K562 (cell line): Measurements from ENCODE around the gene MGST2. TPM values are rescaled to one million over a fixed set of nuclear protein-coding genes. Genes with fewer than 3 reads are reported as not detected.

Source experiments
- ATAC-seq: fragments of 200-7000 bp; cut with Tn5 transposase; 3 replicates; pipeline ENCODE4 v1.9.1; 2020; ENCODE audit warnings: moderate library complexity
- BruUV-seq: library from RNA; stranded (reverse); fragments of 400-500 nt; replicated peaks from 2 replicates; lab custom pipeline; 2021; lab: Mats Ljungman, UMichigan
- CTCF ChIA-PET: fragments of 300-600 bp; formaldehyde crosslinking; extraction: SDS; loops from one replicate; lab custom pipeline; 2021; ENCODE audit warnings: low intra/inter-chr PET ratio; lab: Yijun Ruan, JAX
- POLR2A ChIA-PET: fragments of 300-600, 350-650 bp; sonication (Branson Sonifier 250); formaldehyde crosslinking; extraction: SDS; loops from one replicate; lab custom pipeline; 2021; ENCODE audit warnings: antibody characterized with exemption, inconsistent platforms; lab: Yijun Ruan, JAX
- DNase-seq, 4 experiments: peaks; one replicate each; pipeline versions ENCODE4 v3.0.0 to v3.0.0-alpha.2; 2011 to 2018; ENCODE audit warnings: low spot score in 3 of 4, mixed read lengths in 3 of 4; ENCODE audit errors: extremely low read depth in 1 of 4
- FAIRE-seq: peaks from 2 replicates; lab custom pipeline; 2011; peaks lifted over from hg19 to GRCh38; lab: Jason Lieb, UNC
- H2AFZ ChIP-seq: 2 replicates; pipeline ENCODE4 v1.6.0; 2011; ENCODE audit warnings: low read depth, low read length, control low read depth, inconsistent platforms
- H3K27ac ChIP-seq: fragments of 200-600 bp; 3 replicates; pipeline ENCODE4 v1.8.0; 2011; ENCODE audit warnings: low read depth, mild to moderate bottlenecking, control low read depth, inconsistent platforms, low read length, moderate library complexity, mixed read lengths; ENCODE audit errors: extremely low read depth
- H3K27me3 ChIP-seq, 2 experiments: fragments of 300-600 bp in 1 of 2; 2 replicates in 1 of 2; 3 replicates in 1 of 2; pipeline versions ENCODE4 v1.6.0 to v1.8.0; 2011; ENCODE audit warnings: inconsistent platforms in 2 of 2, low read length in 2 of 2, mild to moderate bottlenecking in 1 of 2, mixed read lengths in 1 of 2, moderate library complexity in 1 of 2; ENCODE audit not compliant: control insufficient read depth in 2 of 2, insufficient read depth in 2 of 2
- H3K36me3 ChIP-seq: fragments of 300-600 bp; 3 replicates; pipeline ENCODE4 v1.8.0; 2011; ENCODE audit warnings: mild to moderate bottlenecking, low read length, inconsistent platforms; ENCODE audit not compliant: control insufficient read depth, insufficient read depth
- H3K4me1 ChIP-seq, 2 experiments: fragments of 200-600 bp in 1 of 2; replicated peaks in 1 of 2; 2 replicates in 1 of 2; 3 replicates in 1 of 2; pipeline versions ENCODE4 v1.5.1 to v1.8.0; 2011; ENCODE audit warnings: inconsistent platforms in 2 of 2, low read length in 2 of 2, mild to moderate bottlenecking in 1 of 2, mixed read lengths in 1 of 2, moderate library complexity in 1 of 2; ENCODE audit not compliant: control insufficient read depth in 2 of 2, insufficient read depth in 2 of 2
- H3K4me2 ChIP-seq: 2 replicates; pipeline ENCODE4 v1.6.1; 2011; ENCODE audit warnings: low read length, control low read depth, inconsistent platforms, mixed read lengths; ENCODE audit not compliant: insufficient read depth
- H3K4me3 ChIP-seq: fragments of 200-600 bp; sonication (generic), shearing (Covaris generic); 2 replicates; pipeline ENCODE4 v1.5.1; 2016; ENCODE audit warnings: control low read depth, inconsistent platforms
- H3K79me2 ChIP-seq: fragments of 200-600 bp; 3 replicates; pipeline ENCODE4 v1.8.0; 2011; ENCODE audit warnings: low read length, inconsistent platforms; ENCODE audit not compliant: control insufficient read depth, insufficient read depth
- H3K9ac ChIP-seq, 2 experiments: 2 replicates each; pipeline versions ENCODE4 v1.6.0 to v1.6.1; 2011; ENCODE audit warnings: low read depth in 2 of 2, low read length in 2 of 2, control low read depth in 1 of 2, inconsistent platforms in 1 of 2, mild to moderate bottlenecking in 1 of 2, mixed read lengths in 1 of 2; ENCODE audit not compliant: insufficient read depth in 1 of 2
- H3K9me1 ChIP-seq: one replicate; pipeline ENCODE4 v1.6.0; 2011; ENCODE audit warnings: inconsistent platforms, mild to moderate bottlenecking, low read length, moderate library complexity; ENCODE audit not compliant: control insufficient read depth, insufficient read depth
- H3K9me3 ChIP-seq: replicated peaks from 2 replicates; pipeline ENCODE4 v1.5.1; 2011; ENCODE audit warnings: low read depth, low read length, inconsistent platforms; ENCODE audit not compliant: control insufficient read depth, insufficient read depth
- H4K20me1 ChIP-seq: replicated peaks from 2 replicates; pipeline ENCODE4 v1.6.1; 2011; ENCODE audit warnings: low read length, inconsistent platforms, mixed read lengths; ENCODE audit not compliant: control insufficient read depth, insufficient read depth
- GTF3C2 ChIP-seq: IDR thresholded peaks from 3 replicates; pipeline ENCODE4 v1.6.1; 2011; ENCODE audit warnings: borderline replicate concordance, mild to moderate bottlenecking, moderate library complexity; ENCODE audit not compliant: insufficient read length; ENCODE audit errors: extremely low read depth
- HNRNPUL1 ChIP-seq: fragments of 200-400 bp; formaldehyde crosslinking; IDR thresholded peaks from 2 replicates; pipeline ENCODE4 v1.6.1; 2017; ENCODE audit warnings: low read length
- PHF8 ChIP-seq: fragments of 200-600 bp; sonication (generic); IDR thresholded peaks from 2 replicates; pipeline ENCODE4 v1.6.1; 2012; ENCODE audit warnings: mixed run types, mild to moderate bottlenecking, inconsistent platforms, low read length, moderate library complexity, borderline replicate concordance
- WGBS: fragments of 100-300 bp; shearing (Covaris generic); methylation state at CpG from one replicate; pipeline ENCODE4 v1.1.6; 2016; ENCODE audit warnings: low coverage, mixed read lengths; ENCODE audit not compliant: insufficient coverage; ENCODE audit errors: missing lambda C conversion rate; 5-methylcytosine and 5-hydroxymethylcytosine counted together
- in situ Hi-C: fragments of 300-500 bp; cut with MboI; formaldehyde crosslinking; loops from 4 replicates; pipeline ENCODE4 v1.15.0; 2018; ENCODE audit warnings: inconsistent platforms, mixed read lengths
- intact Hi-C: fragments of 100-400 bp; cut with micrococcal nuclease; formaldehyde crosslinking; loops from 2 replicates; pipeline ENCODE4 v1.14.2; 2022
- polyA plus RNA-seq, 8 experiments: library from polyadenylated mRNA; depleted of rRNA in 4 of 8; stranded (reverse) in 5 of 8; unstranded in 3 of 8; fragments of >200 nt; fragmentation: Nextera tagmentation in 2 of 8; fragmentation: Illumina TruSeq in 1 of 8; extraction: Ambion mirVana in 2 of 8; extraction: Trizol in 1 of 8; gene quantifications; 2 replicates each; pipeline versions ENCODE4 v1.2.1 to v1.2.3, GENCODE V29; 2011 to 2014; ENCODE audit warnings: inconsistent platforms in 1 of 8, missing spikeins in 1 of 8
- total RNA-seq, 7 experiments: library from RNA; depleted of rRNA in 6 of 7; stranded (reverse); fragments of >200 nt in 6 of 7; fragmentation: Illumina TruSeq in 2 of 7; extraction: Trizol in 2 of 7; gene quantifications; 2 replicates each; pipeline versions ENCODE4 v1.2.1 to v1.2.3, GENCODE V29; 2011 to 2021; ENCODE audit warnings: low replicate concordance in 1 of 7

Gene MGST2
- total and polyA plus RNA-seq, 9 of the 15 experiments (the other 6 are each of a cell fraction or from before 2014, with no cell fraction given) = 38.7 to 115 (median 84.6) TPM

GRCh38 chr4:139660568-139661043 lies 5.0 kb upstream of the MGST2 start:
- Histone ChIP-seq H3K9me3 (no peaks in the 10 kb centered on the region), H2AFZ (no peak overlapping the region; the same call in 1 of the 2 replicates), H3K36me3 (no peaks in the 10 kb centered on the region), H3K9ac (no peak overlapping the region), H3K4me3 (no peak overlapping the region), H3K27ac (no peak overlapping the region), H3K79me2 (peaks cover 5% of the 10 kb centered on the region; the same call in 1 of the 3 replicates), H3K9me1 (no peaks in the 10 kb centered on the region), H4K20me1 (no peaks in the 10 kb centered on the region), H3K4me2 (no peak overlapping the region), H3K4me1 (peaks cover 13 to 24% of the 10 kb centered on the region in 2 experiments), H3K27me3 (no peaks in the 10 kb centered on the region; a peak in 1 of 5 replicates)
- WGBS = 38% methylated on average over 3 of the region's 3 CpGs
- ChIA-PET CTCF (no interaction called here), POLR2A (no interaction called here)
- FAIRE-seq (no peak), DNase-seq (no peak), ATAC-seq (no peak)
- no TSS peak for BruUV-seq
- in situ Hi-C loops (no loop called here), intact Hi-C loops (no loop called here)
- TF ChIP-seq HNRNPUL1 (no peak), PHF8 (no peak), GTF3C2 (no peak)
